Measurements from ENCODE around the gene CTIF.

CTIF gene

GRCh38 chr18:48902856-48903601 is 364.2 kb downstream of the CTIF start:
- Histone ChIP-seq H3F3A (ENCODE audit: insufficient read depth) (no peaks in the 10 kb centered on the region), H3K9me2 (replicated peaks; ENCODE audit: insufficient read depth, low read length) (no peaks in the 10 kb centered on the region), H3K9ac (ENCODE audit: low read length) (no peak overlapping the region), H3K27me3 (ENCODE audit: low read length) (no peaks in the 10 kb centered on the region), H2AFZ (ENCODE audit: low read depth, low read length, severe bottlenecking) (no peak overlapping the region), H3K4me2 (ENCODE audit: low read depth, low read length, poor library complexity, severe bottlenecking) (no peak overlapping the region), H3K79me2 (ENCODE audit: insufficient read depth, low read length) (no peaks in the 10 kb centered on the region), H3K4me3 (ENCODE audit: insufficient read depth, low read length, poor library complexity, severe bottlenecking) (no peak overlapping the region), H4K20me1 (ENCODE audit: low read depth, low read length) (no peaks in the 10 kb centered on the region), H3K36me3 (ENCODE audit: low read length) (no peaks in the 10 kb centered on the region), H3K9me3 (ENCODE audit: insufficient read depth, low read length) (no peaks in the 10 kb centered on the region), H3K27ac (ENCODE audit: low read depth, low read length) (no peak overlapping the region)
- TF ChIP-seq CTCF (IDR thresholded peaks at IDR 0.05; ENCODE audit: insufficient read depth, low read length, poor library complexity, severe bottlenecking): no peak
- no peak for TF ChIP-seq EZH2phosphoT487 (conservative IDR thresholded peaks at IDR 0.05; ENCODE audit: low read length)

- H3F3A ChIP-seq (ENCODE audit: insufficient read depth): no peaks in the 10 kb centered on the region
- no peak overlapping the region for H3K27ac ChIP-seq (ENCODE audit: low read depth, low read length)
- H4K20me1 ChIP-seq (ENCODE audit: low read depth, low read length): no peaks in the 10 kb centered on the region
- TF ChIP-seq CTCF (IDR thresholded peaks at IDR 0.05; ENCODE audit: insufficient read depth, low read length, poor library complexity, severe bottlenecking): no peak
- TF ChIP-seq EZH2phosphoT487 (conservative IDR thresholded peaks at IDR 0.05; ENCODE audit: low read length): no peak
- H3K4me2 ChIP-seq (ENCODE audit: low read depth, low read length, poor library complexity, severe bottlenecking): no peak overlapping the region
- no peak overlapping the region for H2AFZ ChIP-seq (ENCODE audit: low read depth, low read length, severe bottlenecking)
- H3K9me2 ChIP-seq (replicated peaks; ENCODE audit: insufficient read depth, low read length): no peaks in the 10 kb centered on the region
- H3K79me2 ChIP-seq (ENCODE audit: insufficient read depth, low read length): no peaks in the 10 kb centered on the region
- H3K9ac ChIP-seq (ENCODE audit: low read length): no peak overlapping the region
- no peaks in the 10 kb centered on the region for H3K36me3 ChIP-seq (ENCODE audit: low read length)
- H3K4me3 ChIP-seq (ENCODE audit: insufficient read depth, low read length, poor library complexity, severe bottlenecking): no peak overlapping the region
- no peaks in the 10 kb centered on the region for H3K27me3 ChIP-seq (ENCODE audit: low read length)
- no peaks in the 10 kb centered on the region for H3K9me3 ChIP-seq (ENCODE audit: insufficient read depth, low read length)
Observed at GRCh38 chr18:48904091-48904490, 365.3 kb downstream of the CTIF start.

- Histone ChIP-seq H3F3A (ENCODE audit: insufficient read depth) (no peaks in the 10 kb centered on the region), H3K36me3 (ENCODE audit: low read length) (no peaks in the 10 kb centered on the region), H3K9me3 (ENCODE audit: insufficient read depth, low read length) (no peaks in the 10 kb centered on the region), H3K9me2 (replicated peaks; ENCODE audit: insufficient read depth, low read length) (no peaks in the 10 kb centered on the region), H3K4me2 (ENCODE audit: low read depth, low read length, poor library complexity, severe bottlenecking) (no peak overlapping the region), H3K27me3 (ENCODE audit: low read length) (no peaks in the 10 kb centered on the region), H4K20me1 (ENCODE audit: low read depth, low read length) (no peaks in the 10 kb centered on the region), H3K4me3 (ENCODE audit: insufficient read depth, low read length, poor library complexity, severe bottlenecking) (no peak overlapping the region), H2AFZ (ENCODE audit: low read depth, low read length, severe bottlenecking) (no peak overlapping the region), H3K79me2 (ENCODE audit: insufficient read depth, low read length) (no peaks in the 10 kb centered on the region), H3K9ac (ENCODE audit: low read length) (no peak overlapping the region), H3K27ac (ENCODE audit: low read depth, low read length) (no peak overlapping the region)
- TF ChIP-seq EZH2phosphoT487 (conservative IDR thresholded peaks at IDR 0.05; ENCODE audit: low read length) (no peak), CTCF (IDR thresholded peaks at IDR 0.05; ENCODE audit: insufficient read depth, low read length, poor library complexity, severe bottlenecking) (no peak)
Observed at GRCh38 chr18:48904847-48905394, 366.1 kb downstream of the CTIF start.
